A673 (cell line): ENCODE measurements around the gene APC. TPM values are rescaled to one million over a fixed set of nuclear protein-coding genes. Genes with fewer than 3 reads are reported as not detected.

Experiments used
- BruUV-seq: library from RNA; stranded (reverse); fragments of 400-500 nt; replicated peaks from 2 replicates; lab custom pipeline; 2021; lab: Mats Ljungman, UMichigan
- CTCF ChIA-PET: fragments of 300-600 bp; sonication (Branson Sonifier 250); formaldehyde crosslinking; loops from one replicate; lab custom pipeline; 2022; ENCODE audit warnings: antibody characterized with exemption; lab: Charles Lee
- POLR2A ChIA-PET: fragments of 300-600 bp; sonication (Branson Sonifier 250); formaldehyde crosslinking; loops from one replicate; lab custom pipeline; 2022; ENCODE audit warnings: antibody characterized with exemption; ENCODE audit not compliant: low non-redundant PET; lab: Charles Lee
- DNase-seq: peaks from one replicate; pipeline ENCODE4 v3.0.0-alpha.2; 2015; ENCODE audit warnings: low spot score
- H3K27ac ChIP-seq: fragments of 200-600 bp; sonication (generic); 2 replicates; pipeline ENCODE4 v1.5.1; 2016; ENCODE audit warnings: mixed run types, low read depth, mild to moderate bottlenecking, mixed read lengths, antibody characterized with exemption, low read length; ENCODE audit not compliant: poor library complexity, severe bottlenecking
- H3K27me3 ChIP-seq: fragments of 200-600 bp; sonication (generic); replicated peaks from 2 replicates; pipeline ENCODE4 v1.6.1; 2017; ENCODE audit warnings: mixed run types, low read depth, mild to moderate bottlenecking, mixed read lengths, antibody characterized with exemption, low read length; ENCODE audit not compliant: insufficient read depth, poor library complexity
- H3K36me3 ChIP-seq: fragments of 200-600 bp; sonication (generic); 2 replicates; pipeline ENCODE4 v1.6.1; 2016; ENCODE audit warnings: mixed run types, mild to moderate bottlenecking, mixed read lengths, antibody characterized with exemption, low read length; ENCODE audit not compliant: insufficient read depth, poor library complexity, severe bottlenecking
- H3K4me1 ChIP-seq: fragments of 200-600 bp; sonication (generic); 2 replicates; pipeline ENCODE4 v1.6.1; 2017; ENCODE audit warnings: mixed run types, mild to moderate bottlenecking, mixed read lengths, antibody characterized with exemption, low read length; ENCODE audit not compliant: insufficient read depth, poor library complexity, severe bottlenecking
- H3K4me3 ChIP-seq: fragments of 200-600 bp; sonication (generic); 2 replicates; pipeline ENCODE4 v1.5.1; 2016; ENCODE audit warnings: low read depth, mixed run types, mild to moderate bottlenecking, mixed read lengths, low read length; ENCODE audit not compliant: poor library complexity, severe bottlenecking
- H3K9me3 ChIP-seq: fragments of 200-600 bp; sonication (generic); 2 replicates; pipeline ENCODE4 v1.6.1; 2016; ENCODE audit warnings: mixed run types, low read depth, mild to moderate bottlenecking, mixed read lengths, antibody characterized with exemption, low read length; ENCODE audit not compliant: poor library complexity, severe bottlenecking
- CTCF ChIP-seq: fragments of 300-800, 200-600 bp; sonication (generic); conservative IDR thresholded peaks from 2 replicates; pipeline ENCODE4 v1.5.1; 2017; ENCODE audit warnings: low read depth, mild to moderate bottlenecking, antibody characterized with exemption, low read length, moderate library complexity, mixed read lengths
- EZH2 ChIP-seq: fragments of 200-600 bp; sonication (generic); IDR thresholded peaks from 2 replicates; pipeline ENCODE4 v1.6.1; 2017; ENCODE audit warnings: borderline replicate concordance, low read depth, mild to moderate bottlenecking, mixed read lengths, antibody characterized with exemption, low read length; ENCODE audit not compliant: poor library complexity, severe bottlenecking
- intact Hi-C: fragments of 100-400 bp; cut with micrococcal nuclease; formaldehyde crosslinking; loops from one replicate; pipeline ENCODE4 v1.10.0; 2022; ENCODE audit not compliant: unreplicated experiment
- total RNA-seq: library from RNA; stranded (reverse); gene quantifications from 2 replicates; pipeline ENCODE4 v1.2.3, GENCODE V29; 2021

The APC gene
- total RNA-seq, 1 experiment from 2014 or later = 39.3 TPM

GRCh38 chr5:112863549-112863948, 125.9 kb downstream of the APC start:
- BruUV-seq = no TSS peak
- ChIA-PET CTCF (interaction anchor here (0.6 kb wide), 1 partner anchor 15 kb away, joined by 3 read pairs; no protein-coding TSS in a partner anchor), POLR2A (no interaction called here)
- intact Hi-C loops = no loop called here
- Histone ChIP-seq H3K27ac (no peak overlapping the region), H3K27me3 (no peaks in the 10 kb centered on the region), H3K4me1 (peaks cover 16% of the 10 kb centered on the region), H3K9me3 (no peaks in the 10 kb centered on the region), H3K36me3 (peaks cover 56% of the 10 kb centered on the region), H3K4me3 (no peak overlapping the region)
- no peak for TF ChIP-seq EZH2
- DNase-seq = no peak

GRCh38 chr5:112865128-112865527, 127.4 kb downstream of the APC start:
- Histone ChIP-seq H3K27me3 (no peaks in the 10 kb centered on the region), H3K36me3 (peaks cover 66% of the 10 kb centered on the region), H3K4me3 (no peak overlapping the region), H3K27ac (no peak overlapping the region), H3K4me1 (peaks cover 16% of the 10 kb centered on the region), H3K9me3 (no peaks in the 10 kb centered on the region)
- intact Hi-C loops = no loop called here
- CTCF ChIA-PET = no interaction called here
- TF ChIP-seq CTCF (no peak), EZH2 (no peak)
- no peak for DNase-seq
- POLR2A ChIA-PET = no interaction called here
- no TSS peak for BruUV-seq

- Histone ChIP-seq H3K36me3 (peaks cover 76% of the 10 kb centered on the region), H3K9me3 (no peaks in the 10 kb centered on the region), H3K4me1 (peaks cover 12% of the 10 kb centered on the region), H3K27me3 (no peaks in the 10 kb centered on the region), H3K4me3 (no peak overlapping the region), H3K27ac (no peak overlapping the region)
- POLR2A ChIA-PET = no interaction called here
- no peak for DNase-seq
- no TSS peak for BruUV-seq
- intact Hi-C loops = no loop called here
- TF ChIP-seq EZH2 (no peak), CTCF (no peak)
- CTCF ChIA-PET = no interaction called here
Observed at GRCh38 chr5:112866739-112867138, 129.1 kb downstream of the APC start.

GRCh38 chr5:112867411-112867810, 129.7 kb downstream of the APC start:
- BruUV-seq = no TSS peak
- Histone ChIP-seq H3K4me3 (no peak overlapping the region), H3K4me1 (peaks cover 11% of the 10 kb centered on the region), H3K36me3 (peaks cover 76% of the 10 kb centered on the region), H3K9me3 (no peaks in the 10 kb centered on the region), H3K27ac (no peak overlapping the region), H3K27me3 (no peaks in the 10 kb centered on the region)
- TF ChIP-seq CTCF (no peak), EZH2 (no peak)
- no peak for DNase-seq
- CTCF ChIA-PET = no interaction called here
- POLR2A ChIA-PET = no interaction called here
- intact Hi-C loops = no loop called here
